ENCODE results near the gene NCAPD2. TPM values are rescaled to one million over a fixed set of nuclear protein-coding genes. Genes with fewer than 3 reads are reported as not detected.
A peak's percentile ranks its signal among the peaks of the same experiment; 100 is the strongest.
"Not testable (repeated sequence)": the region's sequence is repeated elsewhere in the genome, so short reads cannot be mapped to it uniquely, and the experiment has no call there.

Gene NCAPD2
- total RNA-seq, 3 donors from 2014 or later (not counting 1 experiment from before 2014, with no cell fraction given), result 38.8 to 53.1 (median 44.1) TPM

DNA sequence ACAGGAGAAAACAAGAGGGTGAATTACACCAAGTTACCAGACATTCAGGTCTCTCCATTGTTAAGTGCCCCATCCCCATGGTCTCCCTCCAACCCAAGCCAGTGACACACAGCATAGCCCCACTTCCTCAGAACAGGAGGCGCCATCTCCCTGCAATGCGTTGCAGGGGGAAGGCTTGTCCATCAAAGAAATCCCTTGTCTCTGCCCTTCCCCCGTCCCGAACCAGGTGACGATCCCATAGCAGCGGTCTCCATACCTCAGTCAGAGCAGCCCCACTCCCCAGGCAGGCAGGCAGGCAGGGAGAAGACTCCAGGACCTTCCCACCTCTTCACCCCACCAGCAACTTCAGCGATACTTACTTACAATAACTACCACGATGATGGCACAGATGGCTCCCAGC lies 29.4 kb upstream of the NCAPD2 start:
- intact Hi-C loops (cut with micrococcal nuclease), result loop anchor here (5.0 kb wide), 1 partner anchor 143 kb away; the partner anchor contains the start of gene CHD4
- 96% methylated on average over 8 of the region's 8 CpGs for WGBS (ENCODE audit: insufficient coverage)
- H3K27ac ChIP-seq (ENCODE audit: low read length), result peak overlapping the region; percentile 88
- H3K4me1 ChIP-seq (ENCODE audit: control insufficient read depth, insufficient read depth, low read length), result peaks cover 68% of the 10 kb centered on the region
- H3K27me3 ChIP-seq (ENCODE audit: control insufficient read depth, insufficient read depth, low read length), result no peaks in the 10 kb centered on the region
- no peaks in the 10 kb centered on the region for H3K27me3 Mint-ChIP-seq (ENCODE audit: low read depth in 2 of 2)
- peak overlapping the region; percentile 95 to 97 for H3K27ac Mint-ChIP-seq
- TF ChIP-seq, protein P1, sequence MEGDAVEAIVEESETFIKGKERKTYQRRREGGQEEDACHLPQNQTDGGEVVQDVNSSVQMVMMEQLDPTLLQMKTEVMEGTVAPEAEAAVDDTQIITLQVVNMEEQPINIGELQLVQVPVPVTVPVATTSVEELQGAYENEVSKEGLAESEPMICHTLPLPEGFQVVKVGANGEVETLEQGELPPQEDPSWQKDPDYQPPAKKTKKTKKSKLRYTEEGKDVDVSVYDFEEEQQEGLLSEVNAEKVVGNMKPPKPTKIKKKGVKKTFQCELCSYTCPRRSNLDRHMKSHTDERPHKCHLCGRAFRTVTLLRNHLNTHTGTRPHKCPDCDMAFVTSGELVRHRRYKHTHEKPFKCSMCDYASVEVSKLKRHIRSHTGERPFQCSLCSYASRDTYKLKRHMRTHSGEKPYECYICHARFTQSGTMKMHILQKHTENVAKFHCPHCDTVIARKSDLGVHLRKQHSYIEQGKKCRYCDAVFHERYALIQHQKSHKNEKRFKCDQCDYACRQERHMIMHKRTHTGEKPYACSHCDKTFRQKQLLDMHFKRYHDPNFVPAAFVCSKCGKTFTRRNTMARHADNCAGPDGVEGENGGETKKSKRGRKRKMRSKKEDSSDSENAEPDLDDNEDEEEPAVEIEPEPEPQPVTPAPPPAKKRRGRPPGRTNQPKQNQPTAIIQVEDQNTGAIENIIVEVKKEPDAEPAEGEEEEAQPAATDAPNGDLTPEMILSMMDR (IDR thresholded peaks at IDR 0.05), result no peak
- H3K4me3 ChIP-seq (ENCODE audit: low read length), result no peak overlapping the region
- H3K4me1 Mint-ChIP-seq, result peaks cover 74 to 89% of the 10 kb centered on the region in 2 donors
- H3K9me3 ChIP-seq (ENCODE audit: control insufficient read depth, insufficient read depth, low read length), result no peaks in the 10 kb centered on the region
- H3K36me3 ChIP-seq (ENCODE audit: control insufficient read depth, insufficient read depth, low read length), result peaks cover 50% of the 10 kb centered on the region
- DNase-seq (no peak), ATAC-seq (no peak)
- peaks cover 7% of the 10 kb centered on the region for H3K36me3 Mint-ChIP-seq
- H3K9me3 Mint-ChIP-seq, result no peaks in the 10 kb centered on the region
- H3K4me3 Mint-ChIP-seq, result peak overlapping the region; percentile 74

DNA sequence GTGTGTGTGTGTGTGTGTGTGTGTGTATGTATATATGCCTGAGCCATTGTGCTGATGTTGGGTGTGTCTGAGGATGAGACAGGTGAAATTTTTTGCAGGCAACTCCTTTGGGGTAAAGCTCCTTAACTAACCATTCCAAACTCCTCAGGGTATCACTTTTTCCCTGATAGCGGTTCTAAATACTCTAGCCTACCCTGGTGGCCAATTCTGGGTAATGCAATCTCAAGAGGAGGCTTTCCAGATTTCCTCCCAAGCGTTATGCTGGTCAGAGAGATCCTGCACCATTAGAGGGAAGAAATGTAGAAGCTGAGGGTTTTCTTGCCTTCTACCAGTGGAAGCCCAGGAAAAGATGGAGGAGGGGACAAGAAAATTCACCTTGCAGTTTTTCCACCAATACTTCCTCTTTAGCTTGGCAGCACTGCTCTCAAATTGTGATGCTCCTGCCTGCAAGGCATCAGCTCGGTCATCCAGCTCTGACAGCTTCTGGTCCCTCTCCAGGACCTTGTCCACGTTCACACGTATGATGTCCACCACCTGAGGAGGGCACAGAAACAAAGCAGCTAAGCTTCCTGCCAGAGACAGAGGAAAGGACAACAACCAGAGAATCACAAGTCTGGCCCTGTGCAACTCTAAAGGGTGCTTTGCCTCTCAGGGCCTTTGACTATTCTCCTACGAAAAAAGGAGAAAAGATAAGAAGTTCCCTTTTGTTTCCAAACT lies 28.3 kb upstream of the NCAPD2 start:
- Mint-ChIP-seq H3K4me1 (peaks cover 77 to 89% of the 10 kb centered on the region in 2 donors), H3K36me3 (peaks cover 7% of the 10 kb centered on the region), H3K9me3 (no peaks in the 10 kb centered on the region), H3K27me3 (ENCODE audit: low read depth in 2 of 2) (no peaks in the 10 kb centered on the region), H3K27ac (peak overlapping the region; percentile 95 to 97), H3K4me3 (peak overlapping the region; percentile 67)
- intact Hi-C loops (cut with micrococcal nuclease), result loop anchor here (1.0 kb wide), 1 partner anchor 42 kb away; no protein-coding TSS in a partner anchor
- H3K4me1 ChIP-seq (ENCODE audit: control insufficient read depth, insufficient read depth, low read length), result peaks cover 65% of the 10 kb centered on the region
- no peaks in the 10 kb centered on the region for H3K9me3 ChIP-seq (ENCODE audit: control insufficient read depth, insufficient read depth, low read length)
- no peaks in the 10 kb centered on the region for H3K27me3 ChIP-seq (ENCODE audit: control insufficient read depth, insufficient read depth, low read length)
- WGBS (ENCODE audit: insufficient coverage), result 58% methylated on average over 6 of the region's 6 CpGs
- peaks cover 42% of the 10 kb centered on the region for H3K36me3 ChIP-seq (ENCODE audit: control insufficient read depth, insufficient read depth, low read length)
- H3K4me3 ChIP-seq (ENCODE audit: low read length), result no peak overlapping the region
- TF ChIP-seq, protein P1 (IDR thresholded peaks at IDR 0.05), result peak; percentile 82
- ATAC-seq (peak in 1 of 3 donors; percentile 22), DNase-seq (peak in 1 of 2 donors; percentile 85)
- no peak overlapping the region for H3K27ac ChIP-seq (ENCODE audit: low read length)

DNA sequence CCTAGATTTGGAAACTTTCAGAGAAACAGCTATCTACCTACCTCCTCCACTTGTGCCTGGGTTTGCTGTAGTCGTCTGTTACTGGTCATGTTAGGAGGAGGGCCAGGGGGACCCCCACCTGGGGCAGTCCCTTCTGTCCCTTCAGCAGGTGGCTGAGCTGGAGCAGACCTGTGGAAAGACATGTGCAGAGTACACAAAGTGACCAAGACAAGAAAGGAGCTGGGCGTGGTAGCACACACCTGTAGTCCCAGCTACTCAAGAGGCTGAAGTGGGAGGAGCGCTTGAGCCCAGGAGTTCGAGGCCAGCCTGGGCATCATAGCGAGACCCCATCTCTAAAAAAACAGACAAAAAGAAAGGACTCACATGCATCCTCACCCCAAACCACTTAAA lies 27.7 kb upstream of the NCAPD2 start:
- ATAC-seq (no peak), DNase-seq (peak in 1 of 2 donors; percentile 11)
- Histone ChIP-seq H3K4me1 (ENCODE audit: control insufficient read depth, insufficient read depth, low read length) (peaks cover 63% of the 10 kb centered on the region), H3K36me3 (ENCODE audit: control insufficient read depth, insufficient read depth, low read length) (peaks cover 40% of the 10 kb centered on the region), H3K4me3 (ENCODE audit: low read length) (no peak overlapping the region), H3K27me3 (ENCODE audit: control insufficient read depth, insufficient read depth, low read length) (no peaks in the 10 kb centered on the region), H3K27ac (ENCODE audit: low read length) (no peak overlapping the region), H3K9me3 (ENCODE audit: control insufficient read depth, insufficient read depth, low read length) (no peaks in the 10 kb centered on the region)
- H3K36me3 Mint-ChIP-seq, result peaks cover 7% of the 10 kb centered on the region
- no peaks in the 10 kb centered on the region for H3K27me3 Mint-ChIP-seq (ENCODE audit: low read depth in 2 of 2)
- WGBS (ENCODE audit: insufficient coverage), result 98% methylated on average over 5 of the region's 5 CpGs
- peak overlapping the region; percentile 95 to 97 for H3K27ac Mint-ChIP-seq
- intact Hi-C loops (cut with micrococcal nuclease), result no loop called here
- no peaks in the 10 kb centered on the region for H3K9me3 Mint-ChIP-seq
- H3K4me3 Mint-ChIP-seq, result no peak overlapping the region
- TF ChIP-seq, protein P1 (IDR thresholded peaks at IDR 0.05), result no peak
- peaks cover 75 to 89% of the 10 kb centered on the region in 2 donors for H3K4me1 Mint-ChIP-seq

DNA sequence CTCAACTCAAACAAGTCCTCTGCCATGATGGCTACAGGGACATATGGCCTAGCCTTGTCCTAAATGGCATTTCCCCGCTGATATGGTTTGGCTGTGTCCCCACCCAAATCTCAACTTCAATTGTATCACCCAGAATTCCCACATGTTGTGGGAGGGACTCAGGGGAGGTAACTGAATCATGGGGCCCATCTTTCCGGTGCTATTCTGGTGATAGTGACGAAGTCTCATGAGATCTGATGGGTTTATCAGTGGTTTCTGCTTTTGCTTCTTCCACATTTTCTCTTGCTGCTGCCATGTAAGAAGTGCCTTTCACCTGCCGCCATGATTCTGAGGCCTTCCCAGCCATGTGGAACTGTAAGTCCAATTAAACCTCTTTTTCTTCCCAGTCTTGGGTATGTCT lies 27.2 kb upstream of the NCAPD2 start:
- intact Hi-C loops (cut with micrococcal nuclease); H3K36me3 Mint-ChIP-seq; H3K4me3 ChIP-seq (ENCODE audit: low read length); H3K27me3 ChIP-seq (ENCODE audit: control insufficient read depth, insufficient read depth, low read length); H3K9me3 Mint-ChIP-seq; H3K9me3 ChIP-seq (ENCODE audit: control insufficient read depth, insufficient read depth, low read length); H3K27me3 Mint-ChIP-seq (ENCODE audit: low read depth in 2 of 2); H3K27ac ChIP-seq (ENCODE audit: low read length); ATAC-seq; H3K4me3 Mint-ChIP-seq: not testable (repeated sequence)
- peak overlapping the region; percentile 95 to 97 for H3K27ac Mint-ChIP-seq
- Histone ChIP-seq H3K36me3 (ENCODE audit: control insufficient read depth, insufficient read depth, low read length) (peaks cover 40% of the 10 kb centered on the region), H3K4me1 (ENCODE audit: control insufficient read depth, insufficient read depth, low read length) (peaks cover 60% of the 10 kb centered on the region)
- WGBS (ENCODE audit: insufficient coverage), result 91% methylated on average over 4 of the region's 4 CpGs
- peaks cover 73 to 87% of the 10 kb centered on the region in 2 donors for H3K4me1 Mint-ChIP-seq
- peak in 1 of 2 donors; percentile 9 for DNase-seq

DNA sequence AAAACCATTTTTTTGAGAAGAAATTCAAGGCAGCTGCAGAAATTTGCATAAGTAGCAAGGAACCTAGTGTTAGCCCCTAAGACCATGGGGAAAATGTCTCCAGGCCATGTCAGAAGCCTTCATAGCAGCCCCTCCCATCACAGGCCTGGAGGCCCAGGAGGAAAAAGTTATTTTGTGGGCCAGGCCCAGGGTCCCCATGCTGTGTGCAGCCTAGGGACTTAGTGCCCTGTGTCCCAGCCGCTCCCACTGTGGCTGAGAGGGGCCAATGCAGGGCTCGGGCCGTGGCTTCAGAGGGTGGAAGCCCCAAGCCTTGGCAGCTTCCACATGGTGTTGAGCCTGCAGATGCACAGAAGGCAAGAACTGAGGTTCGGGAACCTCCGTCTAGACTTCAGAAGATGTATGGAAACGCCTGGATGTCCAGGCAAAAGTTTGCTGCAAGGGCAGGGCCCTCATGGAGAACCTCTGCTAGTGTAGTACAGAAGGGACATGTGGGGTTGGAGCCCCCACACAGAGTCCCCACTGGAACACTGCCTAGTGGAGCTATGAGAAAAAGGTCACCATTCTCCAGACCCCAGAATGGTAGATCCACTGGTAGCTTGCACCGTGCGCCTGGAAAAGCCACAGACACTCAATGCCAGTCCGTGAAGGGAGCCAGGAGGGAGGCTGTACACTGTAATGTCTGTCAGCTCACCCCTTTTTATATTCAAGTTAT lies 26.2 kb upstream of the NCAPD2 start:
- H3K27me3 Mint-ChIP-seq (ENCODE audit: low read depth in 2 of 2); DNase-seq; H3K4me3 ChIP-seq (ENCODE audit: low read length); H3K27ac ChIP-seq (ENCODE audit: low read length); intact Hi-C loops (cut with micrococcal nuclease); H3K27me3 ChIP-seq (ENCODE audit: control insufficient read depth, insufficient read depth, low read length); ATAC-seq; H3K9me3 ChIP-seq (ENCODE audit: control insufficient read depth, insufficient read depth, low read length); H3K9me3 Mint-ChIP-seq; H3K36me3 Mint-ChIP-seq: not testable (repeated sequence)
- 92% methylated on average over 9 of the region's 9 CpGs for WGBS (ENCODE audit: insufficient coverage)
- peaks cover 50% of the 10 kb centered on the region for H3K4me1 ChIP-seq (ENCODE audit: control insufficient read depth, insufficient read depth, low read length)
- Mint-ChIP-seq H3K27ac (peak overlapping the region; percentile 95 to 97), H3K4me1 (peaks cover 64 to 77% of the 10 kb centered on the region in 2 donors), H3K4me3 (peak overlapping the region; percentile 57)
- peaks cover 37% of the 10 kb centered on the region for H3K36me3 ChIP-seq (ENCODE audit: control insufficient read depth, insufficient read depth, low read length)
